NOMO-1 (cell line): Measurements from ENCODE around the gene TRIM40.
"Not testable (repeated sequence)": the region's sequence is repeated elsewhere in the genome, so short reads cannot be mapped to it uniquely, and the experiment has no call there.

Experiments
- DNase-seq, 2 experiments: peaks; one replicate each; lab custom pipeline; 2025; ENCODE audit not compliant: unreplicated experiment in 2 of 2; lab: John Stamatoyannopoulos, UW

The TRIM40 gene

DNA sequence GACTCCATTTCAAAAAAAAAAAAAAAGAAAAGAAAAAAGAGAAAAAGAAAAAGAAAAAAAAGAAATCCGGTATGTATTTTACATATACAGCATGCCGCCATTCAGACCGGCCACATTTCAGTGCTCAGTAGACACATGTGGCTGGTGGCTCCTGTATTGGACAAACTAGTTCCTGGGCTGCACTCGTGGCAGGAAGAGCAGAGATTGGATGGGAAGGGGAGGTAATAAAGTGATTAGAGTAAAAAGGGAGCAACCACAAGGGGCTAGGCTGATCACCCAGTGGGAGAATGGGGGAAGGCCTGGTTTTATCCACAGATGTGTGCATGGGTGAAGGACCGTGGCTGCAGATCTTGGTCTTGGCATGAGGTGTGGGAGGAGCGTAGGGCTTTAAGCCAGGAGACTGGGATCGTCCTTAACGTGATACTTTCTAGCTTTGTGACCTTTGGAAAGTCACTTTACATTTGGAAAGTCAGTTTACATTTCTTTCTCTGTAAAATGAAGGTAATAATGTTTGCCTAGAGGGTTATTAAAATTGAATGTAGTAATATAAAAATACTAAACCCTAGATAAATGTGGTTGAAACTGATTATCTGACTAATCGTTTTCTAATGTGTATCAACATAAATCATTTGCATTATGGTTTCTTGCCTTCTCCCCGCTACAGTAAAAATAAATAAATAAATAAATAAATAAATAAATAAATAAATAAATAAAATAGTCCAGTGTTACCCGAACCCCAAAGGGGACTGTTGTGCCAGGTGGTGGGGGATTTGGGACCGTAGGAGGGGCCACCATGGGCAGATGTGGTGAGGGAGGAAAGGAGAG is 26.5 kb downstream of the TRIM40 start:
- no peak for DNase-seq

DNA sequence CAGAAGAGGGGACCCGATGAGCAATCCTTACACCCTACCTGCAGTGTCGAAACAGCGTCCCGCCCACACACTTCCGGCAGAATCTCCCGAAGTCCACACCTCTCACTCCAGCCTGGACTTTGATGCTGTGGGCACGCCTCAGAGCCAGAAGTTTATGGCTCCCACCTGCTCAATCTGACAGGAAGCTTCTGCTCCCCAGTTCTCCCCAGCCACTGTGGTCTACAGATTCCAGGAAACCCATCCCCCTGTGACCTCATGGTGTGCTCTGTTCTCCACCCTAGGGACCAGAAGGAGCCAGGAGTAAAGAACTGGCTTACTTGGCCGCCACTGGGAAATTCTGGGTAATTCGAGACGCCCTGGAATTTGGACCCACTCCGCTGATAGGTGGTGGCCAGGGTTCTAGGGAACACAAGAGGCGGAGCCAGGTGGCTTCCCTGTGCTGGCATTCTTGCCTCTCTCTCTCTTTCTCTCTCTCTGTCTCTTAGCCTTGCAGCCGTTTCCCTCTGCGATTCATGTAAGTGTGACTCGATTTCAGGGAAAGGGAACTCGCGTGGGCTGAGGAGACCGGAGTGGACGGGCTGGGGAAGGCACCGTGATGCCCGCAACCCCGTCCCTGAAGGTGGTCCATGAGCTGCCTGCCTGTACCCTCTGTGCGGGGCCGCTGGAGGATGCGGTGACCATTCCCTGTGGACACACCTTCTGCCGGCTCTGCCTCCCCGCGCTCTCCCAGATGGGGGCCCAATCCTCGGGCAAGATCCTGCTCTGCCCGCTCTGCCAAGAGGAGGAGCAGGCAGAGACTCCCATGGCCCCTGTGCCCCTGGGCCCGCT is 27.4 kb downstream of the TRIM40 start, which contains the start of gene TRIM15:
TSS of gene TRIM15 (plus strand) at position 457 of the 828 bp plus-strand sequence. CDS start at position 596, 139 bp downstream.
- DNase-seq: no peak

DNA sequence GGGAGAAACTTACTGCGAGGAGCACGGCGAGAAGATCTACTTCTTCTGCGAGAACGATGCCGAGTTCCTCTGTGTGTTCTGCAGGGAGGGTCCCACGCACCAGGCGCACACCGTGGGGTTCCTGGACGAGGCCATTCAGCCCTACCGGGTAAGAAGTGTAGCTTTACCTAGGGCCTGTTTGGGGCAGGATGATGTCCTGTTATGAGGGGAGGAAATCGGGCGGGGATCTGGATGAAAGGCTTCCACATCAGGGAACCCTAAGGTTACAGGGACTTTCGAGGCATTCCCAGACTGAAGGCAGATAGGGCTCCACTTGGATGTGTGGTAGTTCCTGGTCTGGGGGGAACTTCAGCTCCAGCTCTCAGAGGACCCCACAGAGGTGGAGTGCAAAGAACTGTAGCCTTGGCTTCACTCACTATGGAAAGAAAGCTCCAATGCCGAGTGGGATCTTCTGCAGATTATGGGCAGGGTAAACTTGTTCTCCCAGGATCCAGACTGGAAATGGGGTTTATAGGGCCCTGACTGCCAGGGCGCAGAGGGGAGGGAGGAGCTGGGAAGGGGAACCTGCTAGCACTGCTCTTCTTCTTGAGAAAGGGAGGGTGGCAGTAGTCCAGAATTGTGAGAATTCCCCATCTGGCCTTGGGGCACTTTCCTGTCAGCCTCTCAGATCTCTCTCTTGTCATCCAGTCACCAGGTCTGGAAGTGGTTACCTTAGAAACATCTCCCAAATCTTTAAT is 28.1 kb downstream of the TRIM40 start:
- no peak for DNase-seq

DNA sequence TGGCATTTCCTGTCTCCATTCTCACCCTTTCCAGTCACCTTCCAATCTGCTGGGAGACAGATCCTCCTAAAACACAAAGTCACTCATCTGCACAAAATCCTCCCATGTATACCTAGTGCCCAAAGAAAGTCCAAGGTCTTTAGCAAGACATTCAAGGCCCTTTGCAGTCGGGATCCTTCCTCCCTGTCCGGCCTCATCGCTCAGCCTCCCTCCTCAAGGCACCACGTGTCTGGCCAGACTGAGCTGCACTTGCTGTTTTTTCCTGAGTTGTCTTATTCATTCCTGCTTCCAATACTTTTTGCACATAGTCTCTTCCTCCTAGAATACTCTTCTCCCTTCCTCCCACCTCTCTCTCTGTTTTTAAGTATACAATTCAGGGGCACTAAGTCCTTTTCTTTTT is 28.8 kb downstream of the TRIM40 start:
- no peak for DNase-seq

DNA sequence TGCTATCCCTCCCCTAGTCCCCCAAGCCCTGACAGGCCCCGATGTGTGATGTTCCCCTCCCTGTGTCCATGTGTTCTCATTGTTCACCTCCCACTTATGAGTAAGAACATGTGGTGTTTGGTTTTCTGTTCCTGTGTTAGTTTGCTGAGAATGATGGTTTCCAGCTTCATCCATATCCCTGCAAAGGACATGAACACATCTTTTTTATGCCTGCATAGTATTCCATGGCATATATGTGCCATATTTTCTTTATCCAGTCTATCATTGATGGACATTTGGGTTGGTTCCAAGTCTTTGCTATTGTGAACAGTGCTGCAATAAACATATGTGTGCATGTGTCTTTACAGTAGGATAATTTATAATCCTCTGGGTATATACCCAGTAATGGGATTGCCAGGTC is 29.3 kb downstream of the TRIM40 start:
- not testable (repeated sequence) for DNase-seq

DNA sequence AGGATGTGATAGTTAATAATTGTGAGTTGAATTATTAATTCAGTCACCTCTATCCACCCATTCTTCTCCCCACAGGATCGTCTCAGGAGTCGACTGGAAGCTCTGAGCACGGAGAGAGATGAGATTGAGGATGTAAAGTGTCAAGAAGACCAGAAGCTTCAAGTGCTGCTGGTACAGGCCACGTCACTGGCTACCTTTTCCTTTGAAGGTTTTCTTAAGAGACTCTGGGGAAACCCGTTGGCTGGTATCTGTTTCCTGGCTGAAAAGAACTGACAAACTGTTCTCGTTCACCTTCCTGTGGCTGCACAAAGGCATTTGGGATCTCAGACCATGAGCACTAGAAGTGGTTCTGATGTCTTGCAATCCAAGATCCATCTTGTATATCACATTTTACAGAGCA is 31.2 kb downstream of the TRIM40 start:
- no peak for DNase-seq

DNA sequence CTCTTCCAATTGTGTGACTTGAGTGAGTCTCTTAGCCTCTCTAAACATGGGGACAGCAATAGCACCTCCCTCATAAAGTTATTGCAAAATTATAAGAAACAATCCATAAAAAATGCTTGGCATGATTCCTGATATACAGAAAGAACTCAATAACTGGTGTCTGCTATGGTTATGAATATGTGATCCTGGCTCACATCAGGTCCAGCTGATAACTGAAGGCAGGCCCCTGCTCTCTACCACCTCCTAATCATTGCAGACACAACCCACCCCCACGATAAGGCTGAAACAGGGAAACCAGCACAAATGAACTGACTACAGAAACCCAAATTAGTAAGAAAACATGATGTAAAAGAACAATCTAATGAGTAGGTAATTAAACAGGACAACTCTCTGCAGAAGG is 32.8 kb downstream of the TRIM40 start:
- DNase-seq: no peak

DNA sequence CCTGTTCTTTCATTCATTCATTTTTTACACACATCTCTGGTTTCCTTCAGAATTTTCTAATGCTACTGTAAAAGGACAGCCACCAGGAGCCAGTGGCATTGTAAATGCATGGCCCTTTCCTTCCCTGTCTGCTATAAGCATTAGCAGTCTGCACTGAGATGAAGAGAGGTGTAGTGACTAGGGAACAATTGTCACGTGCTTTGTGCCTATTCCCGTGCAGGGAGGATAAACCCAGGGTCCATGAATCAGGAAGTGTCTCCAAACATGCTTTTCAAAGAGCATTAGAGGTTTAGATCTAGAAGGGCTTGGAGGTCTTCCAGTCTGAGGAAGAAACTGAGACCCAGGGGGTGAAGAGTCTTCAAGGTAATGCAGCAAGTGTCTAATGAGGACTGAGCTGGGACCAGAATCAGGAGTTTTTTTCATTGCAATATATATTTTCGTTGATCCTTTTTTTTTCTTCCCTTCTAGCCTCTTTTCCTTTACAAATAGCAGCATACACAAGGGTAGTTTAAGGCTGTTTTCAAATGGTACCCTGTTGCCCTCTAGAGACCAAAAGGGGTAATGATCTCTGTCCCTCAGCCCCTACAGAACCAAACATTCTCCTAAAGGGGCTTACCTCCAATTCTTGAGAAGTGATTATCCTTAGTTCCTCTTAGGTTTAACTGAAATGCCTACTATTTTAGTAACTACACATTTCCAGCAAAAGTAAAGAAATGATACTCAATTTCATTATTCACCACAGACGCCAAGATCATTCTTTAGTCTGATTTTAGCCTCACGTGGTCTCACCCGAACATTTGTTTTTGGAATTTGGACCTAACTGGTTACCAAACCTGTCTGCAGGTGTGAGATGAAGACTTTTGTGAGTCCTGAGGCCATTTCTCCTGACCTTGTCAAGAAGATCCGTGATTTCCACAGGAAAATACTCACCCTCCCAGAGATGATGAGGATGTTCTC is 34.0 kb downstream of the TRIM40 start:
- peak; percentile 19 to 61 for DNase-seq

DNA sequence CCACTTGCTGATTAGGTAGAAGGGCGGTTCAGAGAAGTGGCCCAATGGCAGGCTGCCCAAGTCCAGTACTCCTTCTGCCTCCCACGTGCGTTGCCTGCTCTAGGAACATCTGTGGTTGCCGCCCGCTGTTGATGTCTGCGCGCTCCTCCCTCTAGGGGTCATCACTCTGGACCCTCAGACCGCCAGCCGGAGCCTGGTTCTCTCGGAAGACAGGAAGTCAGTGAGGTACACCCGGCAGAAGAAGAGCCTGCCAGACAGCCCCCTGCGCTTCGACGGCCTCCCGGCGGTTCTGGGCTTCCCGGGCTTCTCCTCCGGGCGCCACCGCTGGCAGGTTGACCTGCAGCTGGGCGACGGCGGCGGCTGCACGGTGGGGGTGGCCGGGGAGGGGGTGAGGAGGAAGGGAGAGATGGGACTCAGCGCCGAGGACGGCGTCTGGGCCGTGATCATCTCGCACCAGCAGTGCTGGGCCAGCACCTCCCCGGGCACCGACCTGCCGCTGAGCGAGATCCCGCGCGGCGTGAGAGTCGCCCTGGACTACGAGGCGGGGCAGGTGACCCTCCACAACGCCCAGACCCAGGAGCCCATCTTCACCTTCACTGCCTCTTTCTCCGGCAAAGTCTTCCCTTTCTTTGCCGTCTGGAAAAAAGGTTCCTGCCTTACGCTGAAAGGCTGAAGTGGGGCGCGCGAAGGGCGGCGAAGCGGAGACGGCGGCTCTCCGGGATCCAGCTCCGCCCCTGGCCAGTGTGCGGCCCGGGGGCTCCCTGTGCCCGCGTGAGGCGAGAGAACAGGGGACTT is 35.9 kb downstream of the TRIM40 start:
- DNase-seq: no peak

DNA sequence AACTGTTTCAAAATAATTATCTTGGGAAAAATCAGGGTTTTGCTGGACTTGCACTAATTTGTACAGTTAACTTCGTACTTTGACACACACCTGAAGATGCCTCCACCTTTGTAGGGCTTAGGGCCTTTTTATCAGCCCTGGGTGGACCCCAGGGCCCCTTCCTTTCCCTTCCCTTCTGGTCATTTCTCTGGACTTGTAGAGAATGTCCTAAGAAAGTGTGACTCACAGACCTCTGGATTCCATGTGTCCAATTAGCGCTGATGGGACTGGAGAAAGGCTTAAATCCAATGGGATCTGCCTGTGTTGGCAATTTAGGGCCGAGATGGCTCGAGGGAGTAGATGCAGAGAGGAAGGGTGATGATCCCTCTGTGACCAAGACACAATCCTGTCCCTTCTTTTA is 36.7 kb downstream of the TRIM40 start:
- DNase-seq: no peak

DNA sequence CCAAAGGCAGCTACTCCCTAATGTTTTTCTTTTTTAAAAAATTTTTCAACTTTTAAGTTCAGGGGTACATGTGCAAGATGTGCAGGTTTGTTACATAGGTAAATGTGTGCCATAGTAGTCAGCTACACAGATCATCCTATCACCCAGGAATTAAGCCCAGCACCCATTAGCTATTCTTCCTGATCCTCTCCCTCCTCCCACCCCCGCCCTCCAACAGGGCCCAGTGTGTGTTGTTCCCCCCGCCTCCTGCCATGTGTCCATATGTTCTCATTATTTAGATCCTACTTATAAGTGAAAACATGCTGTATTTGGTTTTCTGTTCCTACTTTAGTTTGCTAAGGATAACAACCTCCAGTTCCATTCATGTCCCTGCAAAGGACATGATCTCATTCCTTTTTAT is 39.8 kb downstream of the TRIM40 start:
- DNase-seq: no peak

DNA sequence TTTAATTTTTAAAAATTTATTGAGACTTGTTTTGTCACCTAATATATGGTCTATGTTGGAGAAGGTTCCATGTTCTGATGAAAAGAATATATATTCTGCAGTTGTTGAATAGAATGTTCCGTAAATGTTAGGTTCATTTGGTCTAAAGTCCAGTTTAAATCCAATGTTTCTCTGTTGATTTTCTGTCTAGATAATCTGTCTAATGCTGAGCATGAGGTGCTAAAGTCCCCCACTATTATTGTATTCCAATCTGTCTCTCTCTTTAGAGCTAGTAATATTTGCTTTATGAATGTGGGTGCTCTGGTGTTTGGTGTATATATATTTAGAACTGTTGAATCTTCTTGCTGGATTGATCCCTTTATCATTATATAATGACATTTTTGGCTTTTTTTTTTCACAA is 42.9 kb downstream of the TRIM40 start:
- DNase-seq: no peak

DNA sequence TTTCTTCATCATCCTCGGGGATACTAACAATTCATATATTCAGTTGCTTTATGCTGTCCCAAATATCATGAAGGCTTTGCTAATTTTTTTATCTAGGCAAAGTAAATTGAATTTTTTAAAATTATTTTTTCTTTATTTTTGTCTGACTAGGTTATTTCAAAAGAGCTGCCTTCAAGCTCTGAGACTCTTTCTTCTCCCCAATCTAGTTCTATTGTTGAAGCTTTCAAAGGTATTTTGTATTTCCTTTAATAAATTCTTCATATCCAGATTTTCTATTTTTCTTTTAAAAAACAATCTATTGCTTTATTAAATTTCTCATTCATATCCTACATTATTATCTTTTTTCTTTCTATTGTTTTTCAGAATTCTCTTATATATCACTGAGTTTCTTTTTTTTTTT is 44.2 kb downstream of the TRIM40 start:
- DNase-seq: no peak

DNA sequence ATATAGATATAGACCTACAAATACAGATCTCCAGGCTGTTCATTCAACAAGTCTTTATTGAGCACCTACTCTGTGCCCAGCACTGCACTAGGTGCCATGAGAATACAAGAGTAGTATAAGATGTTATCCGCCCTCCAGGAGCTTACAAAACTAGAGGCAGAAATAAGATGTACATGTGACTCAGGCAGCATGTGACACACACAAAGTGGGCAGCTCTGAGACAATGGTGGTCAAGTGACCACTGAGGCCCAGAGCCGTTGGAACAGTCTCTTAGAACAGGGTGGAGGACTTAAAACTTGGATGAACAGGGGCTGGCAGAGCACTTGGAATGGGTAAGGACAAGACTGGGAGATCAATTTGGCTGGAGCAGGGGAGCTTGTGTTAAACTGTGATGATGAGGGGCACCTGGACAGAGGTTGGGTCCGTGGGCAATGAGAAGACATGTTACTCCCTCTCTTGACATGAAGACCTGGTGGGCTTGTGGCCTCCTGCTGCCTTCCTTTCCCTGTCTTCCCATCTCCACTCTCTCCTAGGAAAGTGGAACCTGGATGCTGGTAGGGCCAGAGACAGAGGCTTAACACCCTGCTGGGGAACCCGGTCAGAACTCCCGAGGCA is 48.6 kb downstream of the TRIM40 start:
- no peak for DNase-seq

DNA sequence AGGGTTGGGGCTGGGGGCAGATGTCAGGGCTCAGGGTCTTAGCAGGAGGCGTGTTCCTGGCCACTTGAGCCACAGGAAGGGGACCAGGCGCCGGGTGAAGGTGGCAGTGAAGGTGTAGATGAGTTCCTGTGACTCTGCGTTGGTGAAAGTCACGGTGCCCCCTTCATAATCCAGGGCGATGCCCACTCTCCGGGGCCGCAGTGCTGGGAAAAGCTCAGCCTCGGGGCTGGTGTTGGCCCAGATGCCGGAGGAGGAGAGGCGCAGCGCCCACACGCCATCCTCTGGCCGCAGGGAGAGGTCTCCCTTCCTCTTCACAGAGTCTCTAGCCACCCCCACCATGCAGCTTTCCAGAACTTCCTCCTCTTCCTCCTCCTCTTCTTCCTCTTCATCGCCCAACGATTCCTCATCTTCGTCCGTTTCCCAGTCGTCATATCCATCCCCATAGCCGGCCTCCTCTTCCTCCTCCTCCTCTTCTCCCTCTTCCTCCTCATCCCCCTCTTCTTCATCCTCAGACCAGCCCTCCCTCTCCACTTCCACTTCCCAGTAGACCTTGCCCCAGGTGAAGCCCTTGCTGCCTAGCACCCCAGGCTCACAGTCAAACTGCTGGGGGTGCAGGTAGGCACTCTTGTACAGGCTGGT is 50.0 kb downstream of the TRIM40 start:
- no peak for DNase-seq

DNA sequence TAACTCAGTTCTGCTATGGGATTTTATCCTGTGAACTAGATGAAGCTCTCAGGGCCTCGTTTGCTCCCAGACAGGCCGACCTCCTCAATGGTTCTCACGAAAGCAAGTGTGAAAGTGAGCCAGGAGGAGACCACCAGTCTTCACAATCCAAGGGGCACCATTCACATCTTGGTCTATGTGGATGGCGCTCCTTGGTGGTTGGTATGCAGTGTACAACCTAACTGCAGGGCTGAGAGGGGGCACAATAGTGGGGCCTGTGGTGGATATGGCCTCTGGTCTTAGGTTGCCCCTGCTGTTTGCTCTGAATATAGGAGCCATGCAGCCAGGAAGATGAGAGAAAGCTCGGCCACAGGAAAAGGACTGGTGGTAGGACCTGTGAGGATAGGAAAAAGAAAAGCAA is 52.6 kb downstream of the TRIM40 start:
- no peak for DNase-seq

DNA sequence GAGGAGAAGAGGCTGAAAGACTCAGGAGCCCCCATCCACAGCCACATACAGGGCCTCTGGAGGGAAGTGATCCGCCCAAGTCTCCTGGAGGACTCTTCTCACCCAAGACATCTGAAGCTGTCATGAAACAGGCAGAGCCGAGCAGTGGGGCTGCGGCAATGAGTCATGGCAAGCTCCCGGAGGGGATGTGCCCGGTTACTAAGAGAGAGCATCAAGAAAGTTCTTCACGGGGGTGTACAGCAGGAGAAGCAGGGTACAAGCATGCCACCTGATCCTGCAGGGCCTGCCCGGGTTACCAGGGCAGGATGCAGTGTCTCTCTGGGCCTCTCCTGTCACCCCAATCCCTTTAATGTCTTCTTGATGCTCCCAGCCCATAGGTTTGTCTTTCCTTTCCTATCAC is 56.1 kb downstream of the TRIM40 start:
- no peak for DNase-seq
